HTERT RPE-1 (cell line): Measurements from ENCODE around the gene EYA4.
"Not testable (repeated sequence)": the region's sequence is repeated elsewhere in the genome, so short reads cannot be mapped to it uniquely, and the experiment has no call there.

Source experiments
- in situ Hi-C: fragments of 300-500 bp; cut with MboI; formaldehyde crosslinking; loops from 4 replicates; pipeline ENCODE4 v1.14.3; 2020; ENCODE audit warnings: low sequenced_read_pairs

Gene EYA4

GRCh38 chr6:133393891-133394290 lies 152.7 kb downstream of the EYA4 start:
- in situ Hi-C loops: no loop called here

GRCh38 chr6:133394630-133395029 lies 153.5 kb downstream of the EYA4 start:
- in situ Hi-C loops: no loop called here

DNA sequence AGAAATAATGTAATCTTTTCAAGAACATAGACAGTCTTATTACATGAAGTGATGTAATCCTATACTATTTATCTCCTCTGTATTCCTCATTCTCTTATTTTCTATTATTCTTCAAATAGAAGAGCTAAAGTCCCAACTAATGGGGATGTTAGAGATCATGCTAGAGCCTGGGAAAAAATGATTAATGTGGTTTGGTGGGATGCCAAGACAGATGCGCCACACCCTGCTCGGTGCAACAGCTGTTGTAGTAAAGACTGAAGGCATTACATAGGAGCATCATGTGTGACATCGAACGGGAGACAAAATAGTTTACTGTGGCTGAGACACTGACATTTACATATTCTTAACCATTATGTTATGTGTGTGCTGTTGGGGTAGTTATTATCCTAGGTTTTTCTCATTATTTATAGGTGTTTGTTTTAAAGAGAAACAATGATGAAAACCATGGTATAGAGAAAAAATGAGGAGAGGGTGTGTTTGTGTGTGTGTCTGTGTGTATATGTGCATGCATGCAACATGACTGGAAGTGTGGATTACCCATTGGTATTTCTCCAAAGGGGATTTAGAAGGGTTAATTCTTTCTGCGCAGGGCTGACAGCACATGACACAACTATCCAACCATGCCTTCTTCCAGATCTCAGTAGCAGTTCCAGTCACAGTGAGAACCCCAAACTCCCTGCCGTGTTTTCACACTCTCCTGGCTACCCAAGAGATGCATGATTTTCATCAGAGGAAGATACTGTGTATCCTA lies 155.3 kb downstream of the EYA4 start:
- in situ Hi-C loops: no loop called here

DNA sequence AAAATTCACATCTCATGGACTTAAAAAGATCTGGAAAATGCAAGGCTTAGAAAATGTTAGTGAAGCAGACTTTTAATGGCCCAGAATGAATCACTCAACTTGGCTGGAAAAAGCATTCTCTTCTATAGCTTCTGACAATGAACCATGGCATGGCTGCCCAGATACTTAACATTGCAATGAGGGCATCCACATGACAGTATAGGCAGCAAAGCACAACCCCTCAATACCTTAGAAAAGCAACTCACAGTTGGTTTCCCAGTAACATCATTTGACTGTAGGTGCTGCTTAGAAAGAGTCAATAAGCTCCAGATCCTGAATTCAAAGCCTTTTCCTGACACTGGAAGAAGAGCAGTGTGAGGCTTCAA lies 155.8 kb downstream of the EYA4 start:
- in situ Hi-C loops: no loop called here

- in situ Hi-C loops: not testable (repeated sequence)
Measured at GRCh38 chr6:133397601-133398000, 156.4 kb downstream of the EYA4 start.

- in situ Hi-C loops: no loop called here
Measured at GRCh38 chr6:133399426-133399825, 158.3 kb downstream of the EYA4 start.

DNA sequence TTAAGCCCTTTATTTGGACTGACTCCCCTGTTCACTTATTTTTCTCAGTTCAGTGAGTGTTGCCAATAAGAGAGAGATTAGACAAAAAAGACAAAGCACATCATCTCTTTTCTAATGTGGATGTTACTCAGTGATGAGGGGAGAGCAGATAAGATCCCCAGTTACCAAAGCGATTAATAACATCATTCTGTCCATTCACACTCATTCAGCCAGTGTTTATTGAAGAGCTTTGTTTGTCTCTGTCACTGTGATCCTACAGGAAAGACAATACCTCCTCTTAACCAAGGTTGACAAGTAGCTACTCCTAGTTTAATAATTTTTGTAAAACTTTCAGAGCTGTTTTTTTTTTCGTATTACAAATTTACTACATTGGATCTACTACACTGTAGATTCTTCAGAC lies 163.0 kb downstream of the EYA4 start:
- in situ Hi-C loops: no loop called here

DNA sequence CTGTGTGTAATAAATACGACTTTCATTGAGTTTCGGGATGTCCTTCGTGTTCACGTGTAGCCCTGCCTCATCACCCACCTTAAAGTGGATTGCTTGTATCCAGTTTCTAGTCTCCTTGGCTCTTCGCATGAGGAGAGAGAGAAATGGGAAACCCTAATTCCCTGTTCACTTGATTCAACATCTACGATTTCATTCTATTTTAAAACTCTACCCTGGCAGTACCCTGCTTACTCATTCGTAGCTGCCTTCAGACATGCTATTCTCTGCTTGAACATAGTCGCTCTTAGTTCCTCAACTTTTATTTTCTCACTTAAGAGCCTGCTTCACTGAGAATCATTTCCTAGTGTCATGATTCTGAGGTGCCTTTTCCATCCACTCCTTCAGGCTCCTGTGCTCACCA lies 163.6 kb downstream of the EYA4 start:
- in situ Hi-C loops: no loop called here

- in situ Hi-C loops: no loop called here
Measured at GRCh38 chr6:133407320-133408100, 166.4 kb downstream of the EYA4 start.

DNA sequence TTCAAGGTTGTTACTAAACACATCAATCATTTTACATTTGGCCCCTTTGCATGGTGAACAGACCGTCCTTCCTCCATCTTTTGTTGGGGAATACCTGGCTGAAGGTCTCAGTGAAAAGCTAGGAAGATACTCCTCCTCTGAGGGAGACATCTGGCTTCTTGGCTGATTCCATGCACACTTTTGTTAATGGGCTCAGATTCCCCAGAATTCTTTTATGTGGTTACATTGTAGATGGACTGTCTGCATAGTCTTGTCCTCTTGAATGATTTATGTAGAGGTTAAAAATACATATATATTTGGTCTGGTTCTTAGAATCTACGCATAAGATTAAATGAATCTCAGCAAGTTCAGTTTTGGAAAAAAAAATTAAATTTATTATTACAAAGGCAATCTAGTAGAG lies 167.0 kb downstream of the EYA4 start:
- in situ Hi-C loops: no loop called here

DNA sequence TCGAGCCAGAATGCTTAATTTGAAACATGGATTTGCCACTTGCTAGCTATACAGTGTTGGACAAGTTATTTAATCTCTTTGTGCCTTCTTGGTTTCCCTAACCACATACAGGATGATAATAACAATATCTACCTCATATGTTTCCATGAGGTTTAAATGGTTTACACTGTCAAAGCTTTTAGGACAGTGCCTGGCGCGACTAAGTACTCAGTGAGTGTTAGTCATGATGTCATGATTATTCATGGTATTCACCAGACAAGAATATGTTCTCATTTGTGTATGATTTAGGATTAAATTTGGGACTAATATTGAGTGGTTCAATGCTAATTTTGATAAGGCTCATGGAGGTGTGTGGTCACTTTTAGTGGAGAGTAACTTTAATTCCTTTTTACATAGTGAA lies 167.4 kb downstream of the EYA4 start:
- in situ Hi-C loops: no loop called here

- in situ Hi-C loops: no loop called here
Measured at GRCh38 chr6:133410638-133411435, 169.7 kb downstream of the EYA4 start.

DNA sequence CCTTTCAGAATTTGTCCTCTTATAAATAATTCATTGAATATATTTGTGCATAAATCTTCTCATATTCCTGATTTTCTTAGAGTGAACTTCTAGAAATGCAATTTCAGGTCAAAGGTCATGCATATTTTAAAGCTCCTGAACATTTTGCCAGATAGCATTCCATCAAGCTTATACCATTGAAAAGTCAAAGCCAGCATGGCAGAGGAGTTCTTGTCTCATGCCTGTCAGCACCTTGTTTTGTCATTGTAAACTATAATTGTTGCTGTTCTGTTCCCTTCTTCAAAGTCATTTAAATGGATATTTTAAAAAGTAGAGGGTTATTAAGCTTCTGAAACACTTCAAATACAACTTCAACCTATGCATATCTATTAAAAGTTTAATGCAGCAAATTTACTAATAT lies 170.6 kb downstream of the EYA4 start:
- in situ Hi-C loops: no loop called here

GRCh38 chr6:133415262-133415661 lies 174.1 kb downstream of the EYA4 start:
- in situ Hi-C loops: no loop called here

- in situ Hi-C loops: no loop called here
Measured at GRCh38 chr6:133418108-133418507, 177.0 kb downstream of the EYA4 start.

- in situ Hi-C loops: no loop called here
Measured at GRCh38 chr6:133423242-133423641, 182.1 kb downstream of the EYA4 start.

GRCh38 chr6:133424359-133424758 lies 183.2 kb downstream of the EYA4 start:
- in situ Hi-C loops: no loop called here

- in situ Hi-C loops: no loop called here
Measured at GRCh38 chr6:133426038-133426437, 184.9 kb downstream of the EYA4 start.

DNA sequence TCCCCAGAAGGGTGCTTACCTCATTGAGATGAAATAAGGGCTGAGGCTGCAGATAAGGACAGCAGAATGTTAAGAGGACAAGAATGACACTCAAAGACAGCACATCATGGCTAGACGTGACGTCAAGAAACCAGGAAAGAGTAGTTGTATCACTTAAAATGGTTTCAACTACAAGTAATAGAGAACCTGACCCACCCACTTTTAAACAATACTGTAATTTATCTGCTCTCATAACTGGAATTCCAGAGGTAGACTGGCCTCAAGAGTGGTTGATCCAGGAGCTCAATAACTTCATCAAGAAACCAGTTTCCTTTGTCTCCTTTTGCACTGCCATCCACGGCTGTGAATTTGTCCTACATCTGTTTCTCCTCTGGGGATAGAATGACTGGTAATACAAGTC lies 187.1 kb downstream of the EYA4 start:
- in situ Hi-C loops: no loop called here

GRCh38 chr6:133430530-133430929 lies 189.4 kb downstream of the EYA4 start:
- in situ Hi-C loops: no loop called here

DNA sequence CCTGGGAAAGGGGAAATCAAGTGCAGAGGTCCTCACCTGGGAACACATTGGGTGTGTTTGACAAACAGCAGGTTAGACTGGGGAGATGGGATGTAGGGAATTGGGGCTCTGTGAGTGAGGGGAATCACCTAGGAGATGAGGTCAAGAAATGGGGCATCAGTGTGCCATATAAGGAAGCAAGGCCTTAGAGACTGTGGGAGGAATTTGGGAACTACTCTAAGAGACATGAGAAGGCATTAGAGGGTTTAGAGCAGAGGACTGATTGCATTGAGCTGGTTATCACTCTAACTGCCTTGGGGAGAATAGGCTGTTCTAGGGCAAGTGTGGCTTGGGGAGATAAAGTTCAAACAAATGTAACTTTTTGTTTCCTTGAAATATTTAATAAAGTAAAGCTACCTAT lies 189.9 kb downstream of the EYA4 start:
- in situ Hi-C loops: no loop called here
